GM12875 (cell line): ENCODE results near the gene C1orf35.

ENCODE experiments used
- H3K4me3 ChIP-seq: one replicate; pipeline ENCODE4 v1.5.1; 2011; ENCODE audit warnings: low read depth, low read length, control low read depth
- CTCF ChIP-seq: IDR thresholded peaks from 2 replicates; pipeline ENCODE4 v1.5.1; 2011; ENCODE audit warnings: low read depth, mild to moderate bottlenecking, control low read depth, inconsistent platforms, low read length, moderate library complexity, borderline replicate concordance; ENCODE audit not compliant: insufficient read depth

Gene C1orf35

GRCh38 chr1:228081144-228081543 is 22.0 kb downstream of the C1orf35 start:
- no peak for TF ChIP-seq CTCF
- H3K4me3 ChIP-seq, result peak overlapping the region; percentile 85

GRCh38 chr1:228079601-228080263 is 23.4 kb downstream of the C1orf35 start:
- H3K4me3 ChIP-seq, result no peak overlapping the region
- TF ChIP-seq CTCF, result no peak

- H3K4me3 ChIP-seq, result no peak overlapping the region
- no peak for TF ChIP-seq CTCF
These were observed 24.1 kb downstream of the C1orf35 start for GRCh38 chr1:228079013-228079412.

GRCh38 chr1:228077565-228078330 is 25.4 kb downstream of the C1orf35 start:
- TF ChIP-seq CTCF, result no peak
- no peak overlapping the region for H3K4me3 ChIP-seq

GRCh38 chr1:228076796-228077430 is 26.2 kb downstream of the C1orf35 start:
- H3K4me3 ChIP-seq, result no peak overlapping the region
- TF ChIP-seq CTCF, result no peak

GRCh38 chr1:228075801-228076271 is 27.3 kb downstream of the C1orf35 start:
- no peak overlapping the region for H3K4me3 ChIP-seq
- no peak for TF ChIP-seq CTCF
